Activated CD8-positive, alpha-beta memory T cell treated with anti-CD3 and anti-CD28 coated beads, Interleukin-2, amount 50 U/mL, for 4 hours (primary cell): ENCODE data around the gene MYOM3.

ENCODE experiments used
- DNase-seq: peaks from one replicate; pipeline ENCODE4 v3.0.0-alpha.2; 2020

Gene MYOM3

GRCh38 chr1:24095140-24095859 is 16.6 kb downstream of the MYOM3 start:
- no peak for DNase-seq

- DNase-seq = no peak
Measured at GRCh38 chr1:24094554-24094953, 17.4 kb downstream of the MYOM3 start.

GRCh38 chr1:24093732-24094131 is 18.2 kb downstream of the MYOM3 start:
- no peak for DNase-seq

GRCh38 chr1:24092979-24093378 is 19.0 kb downstream of the MYOM3 start:
- no peak for DNase-seq

GRCh38 chr1:24091971-24092482 is 19.9 kb downstream of the MYOM3 start:
- no peak for DNase-seq

- DNase-seq = no peak
Measured at GRCh38 chr1:24090736-24091135, 21.2 kb downstream of the MYOM3 start.

GRCh38 chr1:24089743-24090555 is 22.0 kb downstream of the MYOM3 start:
- no peak for DNase-seq

GRCh38 chr1:24089027-24089742 is 22.8 kb downstream of the MYOM3 start:
- no peak for DNase-seq

GRCh38 chr1:24086466-24086865 is 25.5 kb downstream of the MYOM3 start:
- no peak for DNase-seq

GRCh38 chr1:24085546-24085945 is 26.4 kb downstream of the MYOM3 start:
- no peak for DNase-seq

GRCh38 chr1:24085007-24085406 is 26.9 kb downstream of the MYOM3 start:
- DNase-seq = no peak

GRCh38 chr1:24084050-24084449 is 27.9 kb downstream of the MYOM3 start:
- DNase-seq = no peak

GRCh38 chr1:24082372-24082771 is 29.6 kb downstream of the MYOM3 start:
- no peak for DNase-seq

- no peak for DNase-seq
Measured at GRCh38 chr1:24081190-24081589, 30.7 kb downstream of the MYOM3 start.

- no peak for DNase-seq
Measured at GRCh38 chr1:24080131-24080530, 31.8 kb downstream of the MYOM3 start.

- DNase-seq = no peak
Measured at GRCh38 chr1:24077278-24077978, 34.5 kb downstream of the MYOM3 start.

GRCh38 chr1:24075946-24076345 is 36.0 kb downstream of the MYOM3 start:
- DNase-seq = no peak

- no peak for DNase-seq
Measured at GRCh38 chr1:24075590-24075854, 36.4 kb downstream of the MYOM3 start.

GRCh38 chr1:24074817-24075589 is 36.9 kb downstream of the MYOM3 start:
- no peak for DNase-seq

- DNase-seq = no peak
Measured at GRCh38 chr1:24074196-24074595, 37.7 kb downstream of the MYOM3 start.

GRCh38 chr1:24071941-24072340 is 40.0 kb downstream of the MYOM3 start:
- no peak for DNase-seq

- peak; percentile 69 for DNase-seq
Measured at GRCh38 chr1:24070821-24071393, 41.0 kb downstream of the MYOM3 start.
